GM12874 (cell line): ENCODE results near the gene CNNM4.

ENCODE experiments used
- CTCF ChIP-seq: IDR thresholded peaks from 2 replicates; pipeline ENCODE4 v1.5.1; 2011; ENCODE audit warnings: low read depth, mild to moderate bottlenecking, control low read depth, low read length, moderate library complexity; ENCODE audit not compliant: insufficient read depth

CNNM4 gene

GRCh38 chr2:96730212-96730611 is 30.5 kb upstream of the CNNM4 start:
- no peak for TF ChIP-seq CTCF

- no peak for TF ChIP-seq CTCF
These were observed 26.8 kb upstream of the CNNM4 start for GRCh38 chr2:96733931-96734330.

GRCh38 chr2:96734880-96735583 is 25.7 kb upstream of the CNNM4 start:
- no peak for TF ChIP-seq CTCF

GRCh38 chr2:96737251-96737650 is 23.5 kb upstream of the CNNM4 start:
- TF ChIP-seq CTCF = no peak

GRCh38 chr2:96737831-96738230 is 22.9 kb upstream of the CNNM4 start:
- TF ChIP-seq CTCF = no peak

- no peak for TF ChIP-seq CTCF
These were observed 21.5 kb upstream of the CNNM4 start for GRCh38 chr2:96739076-96739632.

GRCh38 chr2:96739633-96740428 is 20.9 kb upstream of the CNNM4 start, which contains the start of gene LMAN2L:
TSS of gene LMAN2L (minus strand) at chr2:96740064. CDS start at chr2:96740040, 24 bp downstream.
- TF ChIP-seq CTCF = no peak
